PC-3 (cell line): ENCODE measurements around the gene ASB10. TPM values are rescaled to one million over a fixed set of nuclear protein-coding genes. Genes with fewer than 3 reads are reported as not detected.

ENCODE experiments used
- ATAC-seq: fragments of 200-7000 bp; cut with Tn5 transposase; 2 replicates; pipeline ENCODE4 v1.9.1; 2020; ENCODE audit warnings: mild to moderate bottlenecking, moderate library complexity
- BruUV-seq: library from RNA; stranded (reverse); fragments of 400-500 nt; replicated peaks from 2 replicates; lab custom pipeline; 2021; lab: Mats Ljungman, UMichigan
- CTCF ChIA-PET: fragments of 300-600 bp; sonication (Branson Sonifier 250); formaldehyde crosslinking; loops from one replicate; lab custom pipeline; 2022; ENCODE audit warnings: antibody characterized with exemption; lab: Charles Lee
- POLR2A ChIA-PET: fragments of 300-600 bp; sonication (Branson Sonifier 250); formaldehyde crosslinking; loops from one replicate; lab custom pipeline; 2022; ENCODE audit warnings: antibody characterized with exemption; ENCODE audit not compliant: unreplicated experiment; lab: Charles Lee
- DNase-seq: peaks from one replicate; pipeline ENCODE4 v3.0.0-alpha.2; 2015
- H2AFZ ChIP-seq: fragments of 300-600 bp; sonication (generic); 2 replicates; pipeline ENCODE4 v1.6.0; 2016; ENCODE audit warnings: antibody characterized with exemption, low read length
- H3F3A ChIP-seq: fragments of 300-600 bp; sonication (generic); one replicate; pipeline ENCODE4 v1.6.0; 2017; ENCODE audit warnings: antibody characterized with exemption, low read length, control low read depth, mild to moderate bottlenecking; ENCODE audit not compliant: unreplicated experiment
- H3K27ac ChIP-seq: fragments of 300-600 bp; sonication (generic); 2 replicates; pipeline ENCODE4 v1.5.1; 2016; ENCODE audit warnings: mild to moderate bottlenecking, low read length
- H3K27me3 ChIP-seq: fragments of 300-600 bp; sonication (generic); 2 replicates; pipeline ENCODE4 v1.6.1; 2016; ENCODE audit warnings: low read length, mixed read lengths
- H3K36me3 ChIP-seq: fragments of 300-600 bp; sonication (generic); 2 replicates; pipeline ENCODE4 v1.6.1; 2016; ENCODE audit warnings: low read depth, mixed run types, low read length, mixed read lengths
- H3K4me1 ChIP-seq: fragments of 300-600 bp; sonication (generic); 2 replicates; pipeline ENCODE4 v1.5.1; 2016; ENCODE audit warnings: low read length; ENCODE audit not compliant: insufficient read depth
- H3K4me2 ChIP-seq: fragments of 300-600 bp; sonication (generic); 2 replicates; pipeline ENCODE4 v1.6.0; 2016; ENCODE audit warnings: low read length
- H3K4me3 ChIP-seq: fragments of 300-600 bp; sonication (generic); 2 replicates; pipeline ENCODE4 v1.5.1; 2016; ENCODE audit warnings: mild to moderate bottlenecking, low read length, mixed read lengths
- H3K79me2 ChIP-seq: fragments of 300-600 bp; sonication (generic); 2 replicates; pipeline ENCODE4 v1.6.1; 2017; ENCODE audit warnings: low read length, mixed read lengths
- H3K9ac ChIP-seq: fragments of 300-600 bp; sonication (generic); 2 replicates; pipeline ENCODE4 v1.6.0; 2016; ENCODE audit warnings: mild to moderate bottlenecking, low read length
- H3K9me2 ChIP-seq: fragments of 300-600 bp; sonication (generic); replicated peaks from 2 replicates; pipeline ENCODE4 v1.6.1; 2016; ENCODE audit warnings: mixed run types, low read length, mixed read lengths
- H3K9me3 ChIP-seq: fragments of 300-600 bp; sonication (generic); 2 replicates; pipeline ENCODE4 v1.6.1; 2016; ENCODE audit warnings: low read length, mixed read lengths
- H4K20me1 ChIP-seq: fragments of 300-600 bp; sonication (generic); 2 replicates; pipeline ENCODE4 v1.6.1; 2016; ENCODE audit warnings: low read length, mixed read lengths
- EZH2 ChIP-seq: fragments of 300-600 bp; sonication (generic); IDR thresholded peaks from one replicate; pipeline ENCODE4 v1.6.1; 2017; ENCODE audit warnings: antibody characterized with exemption, mild to moderate bottlenecking, low read length; ENCODE audit not compliant: unreplicated experiment
- EZH2phosphoT487 ChIP-seq: fragments of 300-600 bp; sonication (generic); IDR thresholded peaks from 2 replicates; pipeline ENCODE4 v1.6.1; 2018; ENCODE audit warnings: mild to moderate bottlenecking, antibody characterized with exemption, low read length, borderline replicate concordance
- intact Hi-C: fragments of 100-400 bp; cut with micrococcal nuclease; formaldehyde crosslinking; loops from 2 replicates; pipeline ENCODE4 v1.9.0; 2023
- total RNA-seq: library from RNA; depleted of rRNA; stranded (reverse); fragments of >200 nt; gene quantifications from 2 replicates; pipeline ENCODE4 v1.2.3, GENCODE V29; 2014
- TF ChIP-seq, protein P1 (sequence below): fragments of 300-600 bp; sonication (generic); conservative IDR thresholded peaks from 2 replicates; pipeline ENCODE4 v1.5.1; 2017; ENCODE audit warnings: antibody characterized with exemption, low read depth, mild to moderate bottlenecking, low read length

The ASB10 gene
- total RNA-seq, 1 experiment from 2014 or later = not detected

- Histone ChIP-seq H3K9me2 (no peaks in the 10 kb centered on the region), H3K9ac (no peak overlapping the region), H3K4me2 (no peak overlapping the region), H2AFZ (no peak overlapping the region), H3K27me3 (peaks cover 16% of the 10 kb centered on the region), H3K4me3 (no peak overlapping the region), H4K20me1 (no peaks in the 10 kb centered on the region), H3K27ac (no peak overlapping the region), H3K36me3 (no peaks in the 10 kb centered on the region), H3K79me2 (no peaks in the 10 kb centered on the region), H3F3A (no peaks in the 10 kb centered on the region), H3K9me3 (no peaks in the 10 kb centered on the region), H3K4me1 (no peaks in the 10 kb centered on the region)
- ATAC-seq (no peak), DNase-seq (no peak)
- intact Hi-C loops = no loop called here
- ChIA-PET CTCF (no interaction called here), POLR2A (no interaction called here)
- BruUV-seq = no TSS peak
- TF ChIP-seq EZH2phosphoT487 (no peak), EZH2 (no peak)
- TF ChIP-seq, protein P1, sequence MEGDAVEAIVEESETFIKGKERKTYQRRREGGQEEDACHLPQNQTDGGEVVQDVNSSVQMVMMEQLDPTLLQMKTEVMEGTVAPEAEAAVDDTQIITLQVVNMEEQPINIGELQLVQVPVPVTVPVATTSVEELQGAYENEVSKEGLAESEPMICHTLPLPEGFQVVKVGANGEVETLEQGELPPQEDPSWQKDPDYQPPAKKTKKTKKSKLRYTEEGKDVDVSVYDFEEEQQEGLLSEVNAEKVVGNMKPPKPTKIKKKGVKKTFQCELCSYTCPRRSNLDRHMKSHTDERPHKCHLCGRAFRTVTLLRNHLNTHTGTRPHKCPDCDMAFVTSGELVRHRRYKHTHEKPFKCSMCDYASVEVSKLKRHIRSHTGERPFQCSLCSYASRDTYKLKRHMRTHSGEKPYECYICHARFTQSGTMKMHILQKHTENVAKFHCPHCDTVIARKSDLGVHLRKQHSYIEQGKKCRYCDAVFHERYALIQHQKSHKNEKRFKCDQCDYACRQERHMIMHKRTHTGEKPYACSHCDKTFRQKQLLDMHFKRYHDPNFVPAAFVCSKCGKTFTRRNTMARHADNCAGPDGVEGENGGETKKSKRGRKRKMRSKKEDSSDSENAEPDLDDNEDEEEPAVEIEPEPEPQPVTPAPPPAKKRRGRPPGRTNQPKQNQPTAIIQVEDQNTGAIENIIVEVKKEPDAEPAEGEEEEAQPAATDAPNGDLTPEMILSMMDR = no peak
These were observed 19.9 kb upstream of the ASB10 start for GRCh38 chr7:151206914-151207313.

GRCh38 chr7:151205730-151206129, 18.7 kb upstream of the ASB10 start:
- Histone ChIP-seq H2AFZ (no peak overlapping the region), H4K20me1 (no peaks in the 10 kb centered on the region), H3K27me3 (peaks cover 26% of the 10 kb centered on the region), H3K9me3 (no peaks in the 10 kb centered on the region), H3K79me2 (no peaks in the 10 kb centered on the region), H3K4me3 (no peak overlapping the region), H3F3A (no peaks in the 10 kb centered on the region), H3K4me1 (no peaks in the 10 kb centered on the region), H3K9ac (no peak overlapping the region), H3K36me3 (no peaks in the 10 kb centered on the region), H3K4me2 (no peak overlapping the region), H3K27ac (no peak overlapping the region), H3K9me2 (no peaks in the 10 kb centered on the region)
- CTCF ChIA-PET = no interaction called here
- POLR2A ChIA-PET = no interaction called here
- no TSS peak for BruUV-seq
- intact Hi-C loops = no loop called here
- DNase-seq = no peak
- TF ChIP-seq, protein P1 = no peak
- no peak for TF ChIP-seq EZH2phosphoT487
- no peak for TF ChIP-seq EZH2
- no peak for ATAC-seq

GRCh38 chr7:151204383-151205032, 17.5 kb upstream of the ASB10 start:
- intact Hi-C loops = no loop called here
- no peak overlapping the region for H2AFZ ChIP-seq
- DNase-seq = no peak
- no peaks in the 10 kb centered on the region for H3F3A ChIP-seq
- H3K36me3 ChIP-seq = no peaks in the 10 kb centered on the region
- no peaks in the 10 kb centered on the region for H3K4me1 ChIP-seq
- TF ChIP-seq, protein P1 = no peak
- TF ChIP-seq EZH2phosphoT487 (no peak), EZH2 (no peak)
- H3K4me3 ChIP-seq = no peak overlapping the region
- no peak overlapping the region for H3K9ac ChIP-seq
- H4K20me1 ChIP-seq = no peaks in the 10 kb centered on the region
- POLR2A ChIA-PET = no interaction called here
- BruUV-seq = no TSS peak
- H3K27me3 ChIP-seq = peaks cover 26% of the 10 kb centered on the region
- CTCF ChIA-PET = no interaction called here
- H3K79me2 ChIP-seq = no peaks in the 10 kb centered on the region
- ATAC-seq = no peak
- H3K4me2 ChIP-seq = no peak overlapping the region
- no peak overlapping the region for H3K27ac ChIP-seq
- no peaks in the 10 kb centered on the region for H3K9me3 ChIP-seq
- H3K9me2 ChIP-seq = no peaks in the 10 kb centered on the region
